ENCODE measurements around the gene APBA2.
"Not testable (repeated sequence)": the region's sequence is repeated elsewhere in the genome, so short reads cannot be mapped to it uniquely, and the experiment has no call there.

The APBA2 gene

DNA sequence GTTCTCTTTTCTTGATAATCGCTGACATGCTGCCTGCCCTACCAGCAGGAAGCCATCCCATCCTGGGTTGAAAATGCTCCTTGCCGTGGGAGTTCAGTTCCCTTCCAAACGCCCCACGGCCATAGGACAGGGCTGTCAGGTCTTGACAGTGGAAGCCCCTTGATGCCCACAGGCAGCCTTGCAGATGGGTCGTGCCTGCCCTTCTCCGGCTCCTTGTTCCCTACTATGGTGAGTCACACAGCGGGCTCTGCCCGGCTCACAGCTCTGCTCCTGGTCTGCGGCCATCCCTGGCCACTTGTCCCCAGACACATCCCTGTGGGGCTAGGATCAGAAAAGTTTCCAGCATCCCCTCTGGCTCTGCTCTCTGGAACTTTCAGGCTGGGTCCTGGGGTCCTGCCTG lies 6.2 kb upstream of the APBA2 start:
- DNase-seq: no peak

DNA sequence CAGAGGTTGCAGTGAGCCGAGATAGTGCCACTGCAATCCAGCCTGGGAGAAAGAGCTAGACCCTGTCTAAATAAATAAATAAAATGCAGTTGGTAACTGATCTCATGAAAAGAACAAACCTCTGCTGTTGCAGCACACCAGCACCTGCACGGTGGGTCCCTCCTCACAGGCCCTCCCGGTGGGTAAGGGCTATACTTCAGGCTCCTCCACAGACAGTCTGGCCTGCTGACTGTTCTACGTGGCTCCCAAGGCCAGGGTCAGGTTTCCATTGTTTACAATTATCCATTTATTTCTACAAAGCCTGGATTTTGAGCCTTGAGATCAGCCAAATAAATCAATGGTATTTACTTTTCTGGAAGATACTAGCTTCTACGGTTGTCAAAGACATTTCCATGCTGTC lies 5.1 kb upstream of the APBA2 start:
- no peak for DNase-seq

DNA sequence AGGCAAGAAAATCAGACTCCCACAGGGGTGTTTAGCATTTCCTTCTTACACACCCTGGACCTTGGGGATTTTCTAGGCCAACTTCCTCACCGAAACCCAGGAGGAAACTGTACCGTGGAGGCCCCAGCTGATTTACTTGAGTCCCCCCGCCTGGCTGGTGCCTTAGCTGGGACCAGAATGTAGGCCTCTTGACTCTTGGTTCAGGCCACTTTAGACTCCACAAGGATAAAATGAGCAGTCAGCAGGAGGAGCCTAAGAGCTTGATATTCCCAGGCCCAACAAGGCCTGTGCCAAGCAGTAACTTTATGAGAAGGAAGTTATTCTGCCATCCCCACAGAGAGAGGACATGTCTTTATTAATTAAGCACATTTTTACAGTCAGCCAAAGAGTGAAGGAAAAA lies 4.6 kb upstream of the APBA2 start:
- no peak for DNase-seq

DNA sequence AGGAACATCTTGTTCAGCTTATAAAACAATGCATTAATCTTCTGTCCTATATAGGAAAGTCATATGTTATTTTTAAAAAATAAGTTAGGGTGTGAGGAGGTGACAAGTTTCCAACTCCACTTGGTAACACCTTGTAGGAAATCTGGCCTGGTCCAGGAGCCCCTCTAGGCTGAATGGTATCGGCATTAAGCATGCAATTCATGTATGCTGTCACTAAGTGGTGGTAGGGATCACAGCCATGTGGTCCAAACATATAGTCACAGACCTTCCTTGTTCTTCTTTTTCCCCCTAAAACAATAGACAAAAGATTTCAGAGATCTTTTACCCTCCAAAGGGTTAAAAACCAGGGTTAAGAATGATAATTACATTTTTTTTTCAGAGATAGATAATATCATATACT lies 4.2 kb upstream of the APBA2 start:
- DNase-seq: no peak

DNA sequence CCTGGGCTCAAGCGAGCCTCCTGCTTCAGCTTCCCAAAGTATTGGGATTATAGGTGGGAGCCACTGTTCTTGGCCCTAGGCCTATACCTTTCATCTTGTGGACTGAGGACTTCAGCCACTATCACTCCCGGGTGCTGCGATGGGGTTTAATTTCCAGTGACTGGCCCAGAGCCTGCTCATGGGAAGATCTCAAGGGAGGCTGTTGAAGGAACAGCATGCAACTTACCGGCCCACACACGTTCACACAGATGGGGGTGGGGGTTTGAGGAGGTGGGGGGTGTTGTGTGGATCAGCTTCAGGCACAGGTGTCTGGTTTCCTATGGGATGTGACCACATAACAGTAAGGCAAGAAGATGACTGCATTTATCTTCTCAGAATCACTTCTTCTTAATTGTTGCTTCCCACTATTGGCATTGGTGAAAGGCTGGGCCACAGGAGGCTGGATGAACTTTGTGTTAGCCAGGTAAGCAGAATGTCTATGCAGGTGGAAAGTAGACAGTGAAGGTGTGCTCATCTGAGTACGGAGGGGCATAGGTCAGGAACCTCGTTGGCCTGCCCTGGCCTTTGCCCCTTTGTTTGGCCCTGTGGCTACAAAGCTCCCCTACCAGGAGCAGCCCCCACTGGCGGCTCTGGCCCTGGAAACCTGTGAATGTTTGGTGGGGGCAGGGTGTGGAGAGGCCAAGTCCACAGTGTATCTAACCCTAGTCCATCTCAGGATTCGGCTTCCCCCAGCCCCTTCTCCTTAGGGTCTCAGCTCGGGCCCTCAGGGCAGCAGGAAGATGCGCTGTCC lies 1.4 kb upstream of the APBA2 start:
- DNase-seq: no peak

DNA sequence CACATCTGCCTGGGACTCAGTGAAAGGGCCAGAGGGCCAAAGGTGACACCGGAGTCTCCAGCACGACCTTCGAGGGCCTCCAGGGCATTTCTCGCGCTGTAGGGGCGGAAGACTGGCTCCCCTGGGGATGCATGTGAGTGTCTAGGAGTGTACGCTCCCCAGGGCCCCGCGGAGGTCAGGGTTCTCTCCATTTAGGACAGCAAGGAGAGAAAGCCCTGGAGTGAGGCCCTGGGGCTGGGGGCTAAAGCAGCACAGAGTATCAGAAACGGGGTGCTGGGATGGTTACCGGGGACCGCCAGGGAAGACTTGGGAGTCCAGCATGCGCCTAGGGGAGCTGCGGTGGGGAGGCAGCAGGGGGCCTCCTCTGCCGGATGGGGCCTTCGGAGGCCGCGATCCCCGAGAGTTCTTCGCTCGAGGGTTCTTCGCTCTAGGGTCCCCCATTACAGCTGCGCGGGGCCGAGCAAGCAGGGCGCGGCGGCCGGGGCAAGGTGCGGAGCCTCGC lies 595 bp upstream of the APBA2 start:
- DNase-seq: no peak

DNA sequence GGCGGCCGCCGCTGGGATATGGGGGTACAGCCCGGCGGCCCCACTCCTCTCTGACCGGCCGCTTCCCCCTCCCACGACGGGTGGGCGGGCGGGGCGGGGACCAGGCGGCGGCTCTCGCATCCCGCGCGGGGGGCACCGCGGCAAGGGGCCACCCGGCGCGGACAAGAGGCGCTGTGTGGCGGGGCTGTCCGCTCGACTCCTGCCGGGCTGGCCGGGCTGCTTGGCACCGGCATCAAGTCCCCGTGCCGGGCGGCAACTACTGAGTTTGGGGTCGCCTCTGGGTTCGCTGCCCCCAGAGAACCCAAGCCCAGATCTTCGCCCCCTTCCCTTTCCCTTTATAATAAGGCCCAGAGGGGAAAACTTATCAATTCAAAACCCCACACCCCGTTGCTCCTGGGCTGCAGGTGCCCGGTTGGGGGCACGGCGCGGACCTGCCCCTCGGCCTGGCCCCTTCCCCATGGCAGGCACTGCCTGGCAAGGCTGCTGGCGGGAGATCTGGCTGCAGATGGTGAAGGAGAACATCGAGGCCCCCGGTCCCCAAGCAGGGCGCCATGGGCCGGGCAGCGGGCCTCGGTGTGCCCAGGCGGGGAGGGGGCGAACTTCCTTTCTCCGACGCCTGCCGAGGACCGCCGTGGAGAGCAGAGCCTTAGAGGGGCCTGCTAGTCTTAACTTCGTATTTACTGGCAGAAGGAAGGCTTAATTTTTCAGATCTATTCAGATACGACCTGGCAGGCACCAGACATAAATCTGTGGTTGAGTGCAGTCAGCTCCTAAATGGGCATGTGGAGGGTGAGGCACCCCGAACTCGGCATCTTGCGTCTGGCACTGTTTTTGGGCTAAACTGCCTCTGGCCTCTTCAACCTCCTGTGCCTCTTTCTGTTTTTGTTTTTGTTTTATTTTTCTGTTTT lies 911 bp downstream of the APBA2 start:
- DNase-seq: no peak

DNA sequence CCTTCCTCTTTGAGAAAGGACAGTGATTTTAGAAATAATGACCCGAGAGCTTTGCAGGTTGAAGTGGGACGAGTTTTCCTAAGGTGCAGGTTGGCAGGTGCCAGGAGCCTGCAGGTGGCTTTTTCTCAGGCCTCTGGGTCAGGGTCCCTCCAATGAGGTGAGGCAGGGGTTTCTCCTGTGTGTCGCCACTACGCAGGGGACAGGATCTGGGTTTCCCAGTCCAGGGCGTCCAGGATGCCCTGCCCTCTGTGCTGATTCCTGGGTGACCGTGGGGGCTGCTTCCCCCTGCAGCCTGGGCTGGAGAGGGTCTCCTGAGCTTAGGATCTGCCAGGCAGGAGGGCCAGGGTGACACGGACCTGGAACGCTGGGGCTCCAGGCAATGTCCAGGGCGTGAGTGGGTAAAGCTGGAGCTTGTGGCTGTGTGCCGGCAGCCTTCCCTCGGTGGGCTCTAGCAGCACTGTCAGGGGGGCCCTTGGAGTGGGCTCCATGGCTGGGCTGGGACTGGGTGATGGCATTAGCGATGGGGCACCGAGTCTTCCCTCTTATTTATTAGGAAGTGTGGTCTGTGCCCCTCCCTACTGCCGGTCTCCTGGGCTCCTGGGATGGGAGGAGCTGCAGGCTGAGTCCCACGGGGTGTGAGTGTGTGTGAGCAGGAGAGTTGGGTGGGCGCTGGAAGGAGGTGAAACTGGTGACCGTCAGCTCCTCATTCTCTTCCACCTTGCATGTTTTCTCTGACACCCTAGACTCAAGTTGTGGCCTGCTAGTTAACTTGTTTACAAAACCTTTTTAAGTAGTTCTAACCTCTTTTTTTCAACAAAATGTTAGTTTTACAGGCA lies 1.8 kb downstream of the APBA2 start:
- no peak for DNase-seq

DNA sequence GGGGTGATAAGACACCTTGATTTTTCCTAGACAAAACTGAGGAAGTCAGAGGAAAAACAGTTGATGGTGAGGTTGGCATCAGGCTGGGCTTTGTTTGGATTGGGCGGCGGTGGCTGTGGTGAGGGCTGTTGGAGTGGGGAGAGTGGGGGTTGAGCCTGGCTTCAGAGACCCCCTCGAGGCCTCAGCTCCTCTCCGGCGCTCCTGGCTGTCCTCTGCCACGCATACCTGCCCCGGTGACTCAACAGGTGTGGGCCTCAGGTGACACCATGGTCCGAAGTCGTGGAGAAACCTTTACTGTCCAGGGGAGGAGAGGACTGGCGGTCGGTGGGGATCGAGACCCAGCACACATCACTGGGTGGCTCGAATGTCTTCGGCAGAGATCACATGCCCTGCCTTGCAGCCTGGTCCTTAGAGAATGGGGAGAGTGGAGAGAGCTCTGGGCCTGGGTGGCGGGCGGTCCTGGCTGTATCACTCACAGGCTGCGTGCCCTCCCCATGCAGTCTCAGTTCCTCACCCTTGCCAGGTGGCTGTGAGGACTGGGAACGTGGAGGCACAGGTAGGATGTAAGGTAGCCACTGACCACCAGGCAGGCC lies 2.6 kb downstream of the APBA2 start:
- no peak for DNase-seq

DNA sequence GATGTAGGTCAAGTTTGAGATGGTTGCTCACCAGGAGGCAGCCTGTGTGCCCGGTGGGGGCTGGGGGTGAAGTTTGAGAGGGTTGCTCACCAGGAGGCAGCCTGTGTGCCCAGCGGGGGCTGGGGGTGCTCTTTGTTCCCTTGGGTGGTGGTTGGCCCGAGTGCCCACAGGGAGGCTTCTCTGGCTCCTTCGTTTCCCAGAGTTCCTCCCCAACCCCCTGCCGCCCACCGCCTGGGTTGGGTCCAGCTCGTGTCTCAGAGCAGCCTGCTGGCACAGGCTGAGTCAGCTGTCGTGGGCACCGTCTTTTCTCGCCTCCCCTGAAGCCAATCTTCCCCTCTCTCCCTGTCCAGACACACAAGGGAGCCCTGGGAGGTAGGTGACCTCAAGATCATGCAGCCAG lies 3.1 kb downstream of the APBA2 start:
- no peak for DNase-seq

DNA sequence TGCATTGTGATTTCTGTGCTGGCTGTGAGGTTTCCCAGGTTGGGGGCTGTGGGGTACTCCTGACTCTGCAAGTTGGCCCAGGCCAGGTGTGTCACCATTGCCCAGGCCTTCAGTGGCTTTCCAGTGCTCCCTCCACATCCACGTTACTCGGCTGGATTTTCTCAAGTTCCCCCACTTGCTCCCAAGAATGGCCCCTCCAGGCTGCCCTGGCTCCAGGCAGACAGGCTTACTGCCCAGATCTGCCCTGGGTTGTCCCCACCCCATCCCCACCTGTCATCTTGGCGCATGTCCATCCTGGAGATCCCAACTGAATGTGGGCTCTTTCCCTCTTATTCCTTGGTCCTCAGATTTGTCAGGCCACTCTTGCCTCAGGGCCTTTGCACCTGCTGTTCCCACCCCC lies 3.6 kb downstream of the APBA2 start:
- no peak for DNase-seq

DNA sequence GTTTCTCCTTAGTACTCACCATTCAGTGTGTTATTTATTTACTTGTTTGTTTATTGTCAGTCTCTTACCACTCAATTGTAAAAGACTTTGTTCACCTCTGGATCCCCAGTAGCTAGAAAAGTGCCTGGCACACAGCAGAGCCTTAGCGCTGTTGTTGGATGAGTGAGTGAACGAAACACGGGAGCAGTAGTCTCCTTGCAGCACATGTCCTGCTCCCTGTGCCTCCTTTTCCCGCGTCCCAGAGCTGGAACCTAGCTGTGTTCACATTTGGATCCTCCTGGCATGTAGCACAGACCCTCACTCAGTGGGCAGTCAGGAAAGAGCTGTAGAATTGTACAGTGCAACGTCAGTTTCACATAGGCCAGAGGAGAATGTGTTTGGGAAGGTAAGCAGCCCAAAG lies 4.1 kb downstream of the APBA2 start:
- DNase-seq: not testable (repeated sequence)

DNA sequence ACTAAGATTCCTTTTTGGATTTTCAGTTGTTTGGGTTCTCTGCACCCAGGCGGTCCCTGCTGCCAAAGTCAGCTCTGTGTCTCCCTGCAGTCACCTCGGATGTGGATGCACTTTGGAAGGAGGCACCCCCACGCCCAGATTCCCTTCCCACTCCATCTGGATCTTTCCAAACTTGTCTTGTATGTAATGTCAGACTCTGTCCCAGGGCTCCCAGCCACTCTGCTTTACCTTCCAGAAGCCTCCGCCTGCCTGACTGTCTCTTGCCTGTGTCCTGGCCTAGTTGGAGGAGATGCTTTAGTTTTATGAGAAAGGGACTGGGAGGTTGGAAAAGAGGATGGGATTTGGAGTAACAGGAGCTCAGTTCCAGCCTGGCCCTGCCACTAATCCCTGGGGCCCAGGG lies 4.5 kb downstream of the APBA2 start:
- not testable (repeated sequence) for DNase-seq

DNA sequence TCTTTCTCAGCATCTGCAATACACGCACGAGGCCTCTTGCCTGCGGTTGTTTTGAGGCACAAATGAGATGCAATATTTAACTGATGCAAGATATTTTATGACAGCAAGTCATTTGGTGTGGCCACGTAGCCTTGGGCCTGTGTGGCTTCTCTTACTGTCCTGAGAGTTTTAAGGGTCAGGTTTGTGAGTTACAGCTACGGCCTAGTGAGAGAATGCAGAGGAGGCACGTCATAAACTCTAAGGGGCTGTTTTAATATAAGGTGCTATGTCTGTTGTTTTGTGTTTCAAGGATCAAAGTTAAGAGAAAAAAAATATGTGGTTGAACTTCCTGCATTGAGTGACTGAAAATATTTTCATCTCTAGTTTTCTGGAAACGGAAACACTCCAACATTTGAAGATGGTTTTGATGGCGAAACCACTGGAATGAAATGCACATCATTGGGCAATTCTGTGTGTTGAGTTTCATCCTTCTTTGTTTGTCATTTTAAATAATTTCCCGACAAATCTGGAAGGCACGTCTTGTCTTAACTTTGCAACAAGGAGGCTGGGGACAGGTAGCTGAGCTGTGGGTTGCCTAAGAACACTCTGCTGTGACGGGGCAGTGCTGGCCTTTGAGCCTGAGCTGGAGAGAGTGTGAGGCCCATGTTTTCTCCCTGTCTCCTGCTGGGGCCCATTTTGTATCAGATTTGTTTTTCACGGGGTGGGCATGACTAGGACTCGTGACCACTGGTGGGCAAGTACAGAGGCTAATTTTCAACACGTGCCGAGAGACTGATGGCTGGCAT lies 5.1 kb downstream of the APBA2 start:
- no peak for DNase-seq

DNA sequence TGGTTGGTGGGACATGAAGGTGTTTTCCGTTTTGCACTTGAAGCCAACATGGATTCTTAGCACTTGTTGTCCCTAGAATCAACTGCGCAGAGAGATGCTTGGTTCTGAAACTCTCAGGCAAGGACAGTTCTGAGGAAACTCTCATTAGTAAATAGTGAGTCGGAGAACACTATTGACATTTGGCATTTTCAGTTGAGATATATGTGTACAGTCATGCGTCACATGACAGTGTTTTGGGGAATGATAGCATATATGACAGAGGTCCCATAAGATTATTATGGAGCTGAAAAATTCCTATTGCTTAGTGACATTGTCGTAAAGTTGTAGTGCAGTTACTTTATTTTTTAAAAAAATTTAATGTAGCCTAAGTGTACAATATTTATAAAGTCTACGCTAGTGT lies 5.8 kb downstream of the APBA2 start:
- no peak for DNase-seq

DNA sequence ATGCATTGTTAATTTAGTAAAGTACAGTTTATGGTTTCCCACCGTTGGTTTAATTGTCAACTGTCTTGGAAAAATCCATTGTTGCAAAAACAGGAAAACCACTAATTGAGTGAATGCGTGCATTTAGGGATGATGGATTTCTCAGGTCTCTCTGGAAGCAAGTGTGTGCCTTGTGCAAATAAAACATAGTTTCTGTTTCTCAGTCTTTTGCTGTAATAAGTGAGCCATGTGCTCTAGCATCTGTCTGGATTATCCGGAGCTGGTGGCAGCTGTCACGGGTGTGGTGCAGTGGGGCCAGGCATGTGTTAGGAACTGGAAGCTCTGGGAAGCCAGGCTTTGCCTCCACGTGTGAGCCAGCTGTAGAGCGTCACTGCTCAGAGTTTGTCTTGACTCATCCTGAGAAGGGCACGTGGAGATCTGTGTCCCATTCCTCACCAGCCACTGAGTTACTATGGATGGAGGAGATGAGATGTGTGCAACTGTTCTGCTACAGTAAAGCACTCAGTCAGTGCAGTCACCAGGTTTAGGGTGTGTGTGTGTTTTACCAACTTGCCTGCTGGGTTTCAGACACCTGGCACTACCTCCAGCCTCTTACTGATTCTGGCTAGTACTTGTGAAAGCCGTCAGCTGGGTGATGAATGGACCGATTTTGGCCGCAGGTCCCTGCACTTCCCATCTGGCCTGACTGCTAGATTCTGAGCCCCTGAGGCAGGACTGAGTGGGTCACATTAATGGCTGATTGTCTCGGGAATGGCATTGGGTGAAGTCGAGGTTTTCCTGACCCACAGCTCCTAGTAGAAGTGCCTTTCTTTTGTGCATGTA lies 7.2 kb downstream of the APBA2 start:
- no peak for DNase-seq

DNA sequence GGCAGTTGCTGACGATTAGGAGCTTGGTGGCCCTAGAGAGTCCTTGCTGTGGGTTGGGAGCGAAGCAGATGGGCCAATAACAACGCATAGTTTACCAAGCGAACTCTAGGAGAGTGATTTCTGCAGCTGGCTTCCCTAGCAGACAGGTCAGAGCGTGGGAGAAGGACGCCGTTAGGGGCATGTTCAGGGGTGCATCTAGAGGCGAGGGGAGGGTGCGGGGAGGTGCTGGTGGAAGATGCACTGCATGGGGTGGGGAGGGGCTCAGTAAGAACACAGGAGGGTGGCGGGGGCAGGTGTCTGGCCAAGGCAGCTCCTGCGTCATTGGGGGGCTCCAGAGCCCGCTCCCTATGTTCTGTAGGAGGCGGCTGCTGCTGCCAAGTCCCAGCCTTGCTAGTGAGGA lies 8.9 kb downstream of the APBA2 start:
- DNase-seq: no peak

DNA sequence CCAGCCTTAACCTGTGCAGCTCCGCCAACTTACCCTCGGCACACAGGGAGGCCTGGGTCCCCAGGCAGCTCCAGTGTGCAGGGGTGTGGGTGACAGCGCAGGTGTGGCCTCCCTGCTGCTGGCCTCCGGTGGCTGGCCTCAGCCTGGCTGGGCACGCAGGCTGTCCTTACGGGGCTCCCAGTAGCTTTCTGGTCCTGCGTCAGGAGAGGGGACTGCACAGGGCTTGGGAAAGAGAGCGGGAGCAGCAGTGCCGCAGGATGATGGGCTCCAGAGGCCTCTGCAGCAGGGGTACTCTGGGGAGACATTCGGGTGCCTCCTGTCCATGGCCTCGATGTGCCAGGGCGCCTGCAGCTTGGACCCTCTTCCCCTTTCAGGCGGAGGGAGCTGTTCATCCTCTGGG lies 9.4 kb downstream of the APBA2 start:
- no peak for DNase-seq

DNA sequence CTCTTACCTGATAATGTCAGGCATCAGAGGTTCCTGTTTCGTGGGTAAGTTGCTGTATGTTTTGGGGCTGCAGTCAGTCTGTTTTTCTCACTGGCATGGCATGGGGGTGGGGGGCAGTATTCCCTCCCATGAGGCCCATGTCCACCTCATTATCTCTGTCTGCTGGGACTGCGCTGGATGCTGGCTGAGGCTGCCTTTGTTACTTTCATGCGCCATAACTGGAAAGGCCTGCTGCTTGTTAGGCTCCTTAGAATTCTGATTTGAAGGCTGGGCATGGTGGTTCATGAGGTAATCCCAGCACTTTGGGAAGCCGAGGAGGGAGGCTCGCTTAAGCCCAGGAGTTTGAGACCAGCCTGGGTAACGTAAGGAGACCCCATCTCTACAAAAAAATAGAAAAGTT lies 9.8 kb downstream of the APBA2 start:
- DNase-seq: no peak

DNA sequence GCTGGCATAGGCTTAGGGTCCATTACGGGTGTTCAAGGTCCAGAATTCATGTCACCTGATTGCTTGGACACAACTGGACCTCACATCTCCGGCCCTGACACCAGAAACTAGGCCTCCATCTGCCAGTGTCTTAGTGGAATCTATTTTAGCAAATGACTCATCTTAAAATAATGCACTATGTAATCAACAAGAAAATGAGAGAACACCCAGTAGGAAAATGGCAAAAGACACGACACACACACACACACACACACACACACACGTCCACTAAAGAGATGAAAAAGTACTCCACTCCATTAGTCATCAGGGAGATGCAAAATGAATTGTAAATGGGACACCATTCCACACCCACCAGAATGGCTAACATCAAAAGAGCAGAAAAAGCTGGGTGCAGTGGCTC lies 11.2 kb downstream of the APBA2 start:
- DNase-seq: no peak

Data from NCI-H146 (cell line).